Ovary (tissue), 3 donors: ENCODE results near the gene RFPL2.

Experiments used
- EP300 ChIP-seq: sonication (generic); formaldehyde crosslinking; IDR thresholded peaks from one replicate; pipeline ENCODE4 v1.6.1; 2017; ENCODE audit warnings: antibody characterized with exemption
- TF ChIP-seq, protein P1 (sequence below), 3 donors: fragments of 450-650 bp in 2 of 3; fragments of 200-600 bp in 1 of 3; IDR thresholded peaks; one replicate each; pipeline versions ENCODE4 v1.5.1 to v1.8.0; 2016 to 2022; ENCODE audit warnings: antibody characterized with exemption in 3 of 3, mild to moderate bottlenecking in 1 of 3
- donor health status: DM: no; HTN: no; CAD: no.

DNA sequence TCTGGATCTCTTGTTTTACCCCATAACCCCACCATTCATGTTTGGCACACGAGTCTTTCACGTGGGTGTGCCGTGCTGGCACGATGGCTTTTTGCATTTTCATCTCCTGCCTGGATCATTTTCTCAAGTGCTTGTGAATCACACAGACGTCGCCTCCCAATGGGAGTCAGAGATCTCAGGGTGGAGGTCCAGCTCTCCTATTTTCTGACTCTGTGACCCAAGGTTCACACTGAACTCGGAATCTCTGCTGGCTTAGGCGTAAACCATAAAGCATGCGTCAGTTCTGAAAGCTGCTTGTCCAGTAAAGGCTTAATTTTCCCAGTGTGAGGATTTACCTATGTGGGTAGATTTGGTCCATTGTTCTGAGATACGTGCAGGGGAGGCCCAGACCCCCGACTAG, 29.8 kb downstream of the RFPL2 start:
- TF ChIP-seq, protein P1, sequence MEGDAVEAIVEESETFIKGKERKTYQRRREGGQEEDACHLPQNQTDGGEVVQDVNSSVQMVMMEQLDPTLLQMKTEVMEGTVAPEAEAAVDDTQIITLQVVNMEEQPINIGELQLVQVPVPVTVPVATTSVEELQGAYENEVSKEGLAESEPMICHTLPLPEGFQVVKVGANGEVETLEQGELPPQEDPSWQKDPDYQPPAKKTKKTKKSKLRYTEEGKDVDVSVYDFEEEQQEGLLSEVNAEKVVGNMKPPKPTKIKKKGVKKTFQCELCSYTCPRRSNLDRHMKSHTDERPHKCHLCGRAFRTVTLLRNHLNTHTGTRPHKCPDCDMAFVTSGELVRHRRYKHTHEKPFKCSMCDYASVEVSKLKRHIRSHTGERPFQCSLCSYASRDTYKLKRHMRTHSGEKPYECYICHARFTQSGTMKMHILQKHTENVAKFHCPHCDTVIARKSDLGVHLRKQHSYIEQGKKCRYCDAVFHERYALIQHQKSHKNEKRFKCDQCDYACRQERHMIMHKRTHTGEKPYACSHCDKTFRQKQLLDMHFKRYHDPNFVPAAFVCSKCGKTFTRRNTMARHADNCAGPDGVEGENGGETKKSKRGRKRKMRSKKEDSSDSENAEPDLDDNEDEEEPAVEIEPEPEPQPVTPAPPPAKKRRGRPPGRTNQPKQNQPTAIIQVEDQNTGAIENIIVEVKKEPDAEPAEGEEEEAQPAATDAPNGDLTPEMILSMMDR (IDR thresholded peaks at IDR 0.05): no peak
- TF ChIP-seq EP300: no peak
